ENCODE results near the gene NT5DC2. TPM values are rescaled to one million over a fixed set of nuclear protein-coding genes. Genes with fewer than 3 reads are reported as not detected.
A peak's percentile ranks its signal among the peaks of the same experiment; 100 is the strongest.

NT5DC2 gene
- total RNA-seq (2021; fragmentation: NEBNext Ultra II Directional; extraction: Animal tissue kit (Norgen Biotek cat#: 25700)) (331 and 367 TPM in 2 replicates), polyA plus RNA-seq (2011; rRNA removed) (477 and 618 TPM in 2 replicates), polyA minus RNA-seq (2011; rRNA and poly(A)+ RNA removed) (308 and 331 TPM in 2 replicates)
- polyA plus RNA-seq (2011; cell fraction: cytosol; rRNA removed) = 370 TPM
- 830 TPM for polyA plus RNA-seq (2011; cell fraction: nucleus; rRNA removed)
- polyA plus RNA-seq (2012, experiment 1 of 2) = 216 to 416 TPM (median 397 TPM) in 4 replicates
- 335 TPM for polyA plus RNA-seq (2012, experiment 2 of 2)
- polyA plus RNA-seq (2013, experiment 1 of 2) = 241 TPM
- polyA plus RNA-seq (2013, experiment 2 of 2) = 226 TPM
- polyA minus RNA-seq (2011; cell fraction: cytosol; rRNA and poly(A)+ RNA removed) = 233 TPM
- polyA minus RNA-seq (2011; cell fraction: nucleus; rRNA and poly(A)+ RNA removed) = 167 TPM
- long read RNA-seq, experiment 1, transcript NT5DC2-207 (2 exons, 453 nt) = minor isoform, 7 of 403 reads
- long read RNA-seq, experiment 1, transcript NT5DC2-206 (5 exons, 887 nt) = minor isoform, 5 of 403 reads
- long read RNA-seq, experiment 1, transcript NT5DC2-202 (14 exons, 1,795 nt) = major isoform, 156 of 403 reads
- long read RNA-seq, experiment 1, transcript NT5DC2-204 (4 exons, 1,619 nt) = minor isoform, 14 of 403 reads
- long read RNA-seq, experiment 1, partial matches to known transcripts = 104 of 403 reads
- long read RNA-seq, experiment 1, other reads (novel, unspliced or antisense) = 116 of 403 reads
- long read RNA-seq, experiment 2, partial matches to known transcripts = 2 of 3 reads
- long read RNA-seq, experiment 2, other reads (novel, unspliced or antisense) = 1 of 3 reads

DNA sequence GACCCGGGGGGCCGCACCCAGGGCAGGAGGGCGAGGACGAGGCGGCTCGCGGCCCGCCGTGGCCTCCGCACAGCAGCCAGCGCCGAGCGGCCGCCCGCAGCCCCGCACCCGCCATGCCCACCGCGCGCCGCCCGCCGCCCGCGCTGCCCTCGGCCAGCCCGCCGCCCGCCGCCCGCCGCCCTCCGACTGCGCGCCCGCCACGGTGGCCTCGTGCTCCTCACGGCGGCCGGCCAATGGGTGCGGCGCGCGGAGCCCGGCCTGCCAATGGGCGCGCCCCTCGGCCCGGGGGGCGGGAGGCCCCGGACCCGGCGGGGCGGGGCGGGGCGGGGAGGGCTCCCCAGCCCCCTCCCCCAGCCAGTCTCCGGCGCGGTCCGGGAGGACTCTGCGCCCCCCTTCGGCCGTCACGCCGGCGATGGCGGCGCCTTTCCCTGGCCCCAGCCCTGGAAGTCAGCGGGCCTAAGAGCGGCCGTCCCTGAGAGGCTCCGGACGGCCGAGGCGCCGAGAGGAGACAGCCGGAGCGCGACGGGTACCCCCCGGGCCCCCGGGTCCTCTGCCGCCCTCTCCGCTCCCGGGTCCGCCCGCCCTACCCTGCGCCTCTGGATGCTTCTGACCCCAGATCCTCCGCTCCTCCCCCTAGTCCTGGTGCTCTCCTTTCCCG lies at the start of gene NT5DC2:
TSS of gene NT5DC2 (minus strand) at position 235 of the 658 bp plus-strand sequence. CDS start at position 115, 120 bp downstream.
- Histone ChIP-seq H3K23ac (ENCODE audit: insufficient read length) (no peak within 1 kb of the TSS), H4K20me1 (replicated peaks in 1 of 2; ENCODE audit: control insufficient read depth in 1 of 2, insufficient read depth in 2 of 2, low read length in 2 of 2) (peaks cover 12 to 33% of the 10 kb centered on the region in 2 experiments), H2BK12ac (ENCODE audit: low read depth, low read length) (0 out of 2 replicates have a peak within 1 kb of the TSS, but pooled peaks have one; percentile 23), H2BK120ac (replicated peaks; ENCODE audit: low read depth, low read length) (no peak within 1 kb of the TSS), H3K18ac (ENCODE audit: extremely low read depth, low read length) (peak within 1 kb of the TSS; percentile 60), H3K27ac (ENCODE audit: low read depth, low read length) (0 out of 2 replicates have a peak within 1 kb of the TSS, but pooled peaks have one; percentile 22), H2AK5ac (ENCODE audit: low read depth, low read length) (no peak within 1 kb of the TSS), H3K23me2 (ENCODE audit: low read depth, low read length) (peaks cover 26% of the 10 kb centered on the region), H2AFZ (ENCODE audit: low read length) (no peak within 1 kb of the TSS), H3K14ac (ENCODE audit: insufficient read length) (no peak within 1 kb of the TSS), H2BK20ac (ENCODE audit: low read length) (no peak within 1 kb of the TSS), H4K91ac (replicated peaks; ENCODE audit: insufficient read length, low read length) (peak within 1 kb of the TSS; percentile 90), H3K4ac (replicated peaks; ENCODE audit: insufficient read length, low read depth, low read length) (peak within 1 kb of the TSS; percentile 69), H2BK5ac (ENCODE audit: low read depth, low read length) (peak within 1 kb of the TSS; percentile 52; the same call in 1 of the 2 replicates), H3K4me2 (ENCODE audit: insufficient read depth in 1 of 2, low read depth in 2 of 2, low read length in 2 of 2) (peak within 1 kb of the TSS; percentile 89), H4K5ac (ENCODE audit: insufficient read length, low read depth, low read length) (peak within 1 kb of the TSS; percentile 63), H3K79me1 (ENCODE audit: low read depth, low read length) (peaks cover 40% of the 10 kb centered on the region), H3K4me1 (replicated peaks in 1 of 4; ENCODE audit: control insufficient read depth in 3 of 4, insufficient read depth in 4 of 4, low read length in 3 of 4) (peaks cover 7 to 33% (median 19%) of the 10 kb centered on the region in 4 experiments), H2BK15ac (ENCODE audit: low read length) (peak within 1 kb of the TSS; percentile 81; the same call in 1 of the 2 replicates), H3K4me3 (ENCODE audit: extremely low read depth in 1 of 4, insufficient read depth in 2 of 4, low read depth in 3 of 4, low read length in 4 of 4) (peak within 1 kb of the TSS; percentile 65 to 84 (median 68)), H3K56ac (replicated peaks; ENCODE audit: insufficient read length, low read depth, low read length) (peak within 1 kb of the TSS; percentile 67), H3K9ac (replicated peaks in 1 of 4; ENCODE audit: extremely low read depth in 1 of 4, low read depth in 3 of 4, low read length in 3 of 4) (peak within 1 kb of the TSS; percentile 33 to 91 (median 68); a peak in 6 of 7 replicates), H3K79me2 (ENCODE audit: control insufficient read depth in 1 of 2, insufficient read depth in 2 of 2, low read length in 2 of 2) (peaks cover 9 to 54% of the 10 kb centered on the region in 2 experiments), H3K36me3 (ENCODE audit: control insufficient read depth in 2 of 4, insufficient read depth in 4 of 4, low read length in 3 of 4) (peaks cover 3 to 11% (median 6%) of the 10 kb centered on the region in 4 experiments), H3K27me3 (replicated peaks in 1 of 4; ENCODE audit: control insufficient read depth in 3 of 4, extremely low read depth in 1 of 4, insufficient read depth in 3 of 4, low read length in 3 of 4) (no peaks in the 10 kb centered on the region), H4K8ac (ENCODE audit: extremely low read depth, insufficient read depth, low read length) (peak within 1 kb of the TSS; percentile 81), H3K9me3 (ENCODE audit: insufficient read depth in 2 of 2, low read depth in 1 of 2, low read length in 1 of 2) (no peaks in the 10 kb centered on the region)
- ChIA-PET CTCF (ENCODE audit: partially characterized antibody) (no interaction called here), POLR2A (ENCODE audit: partially characterized antibody) (interaction anchor here (1.0 to 3.0 kb wide), 6 partner anchors 8 to 87 kb away, joined by 3 to 25 read pairs (median 5); no protein-coding TSS in a partner anchor)
- FAIRE-seq = no peak
- DNase-seq (ENCODE audit: low read depth in 1 of 2, low spot score in 2 of 2) = peak in 1 of 2 experiments; percentile 85
- WGBS, 2 experiments (ENCODE audit: extremely low coverage in 1 of 2, insufficient coverage in 1 of 2, insufficient read length in 1 of 2, insufficient replicate concordance in 2 of 2, low coverage in 1 of 2, low lambda C conversion rate in 2 of 2, missing lambda C conversion rate in 1 of 2) = 1% methylated on average over 28 of the region's 91 CpGs; no CpG with 5 or more reads in 1 of the 2 experiments
- TF ChIP-seq PHF8 (conservative IDR thresholded peaks at IDR 0.05; ENCODE audit: low read depth, low read length) (peak; percentile 5; the same call in 1 of the 2 replicates), RBBP5 (IDR thresholded peaks at IDR 0.05; ENCODE audit: borderline replicate concordance, low read depth, low read length) (no peak), ASH2L (IDR thresholded peaks at IDR 0.05; ENCODE audit: low read length) (no peak)
